HEK293T (cell line): Measurements from ENCODE around the gene SGMS1.
"Not testable (repeated sequence)": the region's sequence is repeated elsewhere in the genome, so short reads cannot be mapped to it uniquely, and the experiment has no call there.

Source experiments
- CTCF ChIA-PET: fragments of 350-600 bp; formaldehyde crosslinking; extraction: SDS; loops from one replicate; lab custom pipeline; 2021; ENCODE audit warnings: antibody characterized with exemption, inconsistent platforms; lab: Yijun Ruan, JAX
- POLR2A ChIA-PET: fragments of 350-600 bp; formaldehyde crosslinking; extraction: SDS; loops from one replicate; lab custom pipeline; 2020; ENCODE audit warnings: antibody characterized with exemption, inconsistent platforms; lab: Yijun Ruan, JAX
- DNase-seq: peaks from one replicate; pipeline ENCODE4 v3.0.0; 2012; ENCODE audit warnings: mixed read lengths; ENCODE audit errors: extremely low spot score
- ARNT ChIP-seq: fragments of 450-650 bp; IDR thresholded peaks from 2 replicates; pipeline ENCODE4 v1.6.1; 2017; ENCODE audit warnings: mild to moderate bottlenecking
- BHLHE40 ChIP-seq: fragments of 450-650 bp; IDR thresholded peaks from 2 replicates; pipeline ENCODE4 v1.6.1; 2016; ENCODE audit warnings: mild to moderate bottlenecking, moderate library complexity, borderline replicate concordance
- CTBP1 ChIP-seq: fragments of 450-650 bp; IDR thresholded peaks from 2 replicates; pipeline ENCODE4 v1.6.1; 2016; ENCODE audit warnings: borderline replicate concordance
- ELF4 ChIP-seq: fragments of 450-650 bp; IDR thresholded peaks from 2 replicates; pipeline ENCODE4 v1.6.1; 2017; ENCODE audit warnings: antibody characterized with exemption
- FOXA1 ChIP-seq: fragments of 450-650 bp; IDR thresholded peaks from 2 replicates; pipeline ENCODE4 v1.6.1; 2016; ENCODE audit warnings: mild to moderate bottlenecking
- FOXK2 ChIP-seq: fragments of 450-650 bp; IDR thresholded peaks from 2 replicates; pipeline ENCODE4 v1.6.1; 2016; ENCODE audit warnings: mild to moderate bottlenecking
- FOXM1 ChIP-seq: fragments of 450-650 bp; IDR thresholded peaks from 2 replicates; pipeline ENCODE4 v1.6.1; 2017; ENCODE audit warnings: mild to moderate bottlenecking, borderline replicate concordance
- HDGF ChIP-seq: fragments of 450-650 bp; IDR thresholded peaks from 2 replicates; pipeline ENCODE4 v1.6.1; 2017; ENCODE audit warnings: antibody characterized with exemption, borderline replicate concordance
- L3MBTL2 ChIP-seq: fragments of 450-650 bp; conservative IDR thresholded peaks from 2 replicates; pipeline ENCODE4 v1.6.1; 2016; ENCODE audit warnings: mild to moderate bottlenecking
- LEF1 ChIP-seq: fragments of 450-650 bp; IDR thresholded peaks from 2 replicates; pipeline ENCODE4 v1.6.1; 2017; ENCODE audit warnings: mild to moderate bottlenecking, borderline replicate concordance
- NFRKB ChIP-seq: fragments of 450-650 bp; IDR thresholded peaks from 2 replicates; pipeline ENCODE4 v1.6.1; 2016; ENCODE audit warnings: mild to moderate bottlenecking, moderate library complexity
- SP1 ChIP-seq: fragments of 450-650 bp; IDR thresholded peaks from 2 replicates; pipeline ENCODE4 v1.6.1; 2017
- SUZ12 ChIP-seq: fragments of 450-650 bp; IDR thresholded peaks from 2 replicates; pipeline ENCODE4 v1.6.1; 2016; ENCODE audit warnings: mild to moderate bottlenecking
- TARDBP ChIP-seq: fragments of 450-650 bp; IDR thresholded peaks from 2 replicates; pipeline ENCODE4 v1.6.1; 2016
- ZNF384 ChIP-seq: fragments of 450-650 bp; IDR thresholded peaks from 2 replicates; pipeline ENCODE4 v1.6.1; 2016
- TF ChIP-seq, protein P1 (sequence below): fragments of 450-650 bp; IDR thresholded peaks from 2 replicates; pipeline ENCODE4 v1.6.1; 2016

Gene SGMS1

DNA sequence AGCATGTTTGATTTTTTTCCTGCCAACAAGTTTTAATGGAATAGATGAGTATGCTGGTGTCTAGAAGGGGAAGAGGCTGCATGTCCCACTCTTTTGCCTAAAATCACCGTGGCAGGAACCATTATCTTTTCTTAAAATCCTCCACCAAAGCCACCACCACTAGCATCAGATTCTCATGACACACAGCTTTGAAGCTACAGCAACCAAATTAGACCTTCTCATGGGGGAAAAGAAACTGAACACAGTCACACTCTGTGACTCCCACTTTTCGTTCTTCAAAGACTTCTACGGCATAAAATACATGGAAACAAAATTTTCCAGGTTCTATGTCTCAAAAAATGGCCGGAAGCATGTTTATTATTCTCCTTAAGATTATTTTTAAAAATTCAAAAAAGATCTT lies 81.8 kb downstream of the SGMS1 start:
- ChIA-PET POLR2A (no interaction called here), CTCF (no interaction called here)
- DNase-seq, result no peak
- TF ChIP-seq FOXA1 (no peak), ELF4 (no peak), NFRKB (no peak), FOXK2 (no peak), SP1 (no peak), ARNT (no peak)

DNA sequence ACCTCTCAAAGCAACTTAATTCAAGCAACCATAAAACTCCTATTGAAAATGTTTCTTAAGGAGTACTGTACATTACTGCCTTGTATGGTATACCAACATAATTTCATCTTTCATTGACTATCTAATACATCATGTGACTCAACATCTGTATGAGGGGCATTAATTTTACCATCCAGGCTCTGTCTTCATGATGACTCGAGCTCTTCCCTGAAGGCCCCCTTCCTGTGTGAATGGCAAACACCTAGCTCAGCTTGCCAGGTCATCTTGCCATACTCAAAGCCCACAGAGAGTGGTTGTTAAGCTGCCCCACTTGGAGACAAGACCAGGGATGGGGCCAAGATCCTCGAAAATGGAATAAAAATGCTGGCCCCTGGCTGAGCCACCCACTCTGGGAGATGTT lies 82.4 kb downstream of the SGMS1 start:
- DNase-seq, result no peak
- ChIA-PET CTCF (no interaction called here), POLR2A (no interaction called here)
- TF ChIP-seq FOXM1, result no peak

DNA sequence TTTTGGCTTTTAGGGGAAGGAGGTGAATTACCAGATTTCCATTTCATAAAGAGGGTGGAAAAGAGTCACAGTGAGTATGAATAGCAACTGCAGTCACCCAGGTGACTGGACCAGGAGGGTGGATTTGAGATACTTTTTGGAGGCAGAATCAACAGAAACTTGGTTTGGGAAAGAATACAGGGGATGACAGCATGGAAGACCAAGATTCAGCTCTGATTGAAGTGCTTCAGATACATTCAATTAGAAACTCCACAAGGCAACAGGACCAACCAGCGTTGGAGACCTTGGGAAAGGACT lies 83.0 kb downstream of the SGMS1 start:
- CTCF ChIA-PET, result no interaction called here
- no peak for DNase-seq
- TF ChIP-seq FOXK2, result no peak
- no peak for TF ChIP-seq ZNF384
- no peak for TF ChIP-seq ARNT
- TF ChIP-seq FOXM1, result no peak
- POLR2A ChIA-PET, result no interaction called here

DNA sequence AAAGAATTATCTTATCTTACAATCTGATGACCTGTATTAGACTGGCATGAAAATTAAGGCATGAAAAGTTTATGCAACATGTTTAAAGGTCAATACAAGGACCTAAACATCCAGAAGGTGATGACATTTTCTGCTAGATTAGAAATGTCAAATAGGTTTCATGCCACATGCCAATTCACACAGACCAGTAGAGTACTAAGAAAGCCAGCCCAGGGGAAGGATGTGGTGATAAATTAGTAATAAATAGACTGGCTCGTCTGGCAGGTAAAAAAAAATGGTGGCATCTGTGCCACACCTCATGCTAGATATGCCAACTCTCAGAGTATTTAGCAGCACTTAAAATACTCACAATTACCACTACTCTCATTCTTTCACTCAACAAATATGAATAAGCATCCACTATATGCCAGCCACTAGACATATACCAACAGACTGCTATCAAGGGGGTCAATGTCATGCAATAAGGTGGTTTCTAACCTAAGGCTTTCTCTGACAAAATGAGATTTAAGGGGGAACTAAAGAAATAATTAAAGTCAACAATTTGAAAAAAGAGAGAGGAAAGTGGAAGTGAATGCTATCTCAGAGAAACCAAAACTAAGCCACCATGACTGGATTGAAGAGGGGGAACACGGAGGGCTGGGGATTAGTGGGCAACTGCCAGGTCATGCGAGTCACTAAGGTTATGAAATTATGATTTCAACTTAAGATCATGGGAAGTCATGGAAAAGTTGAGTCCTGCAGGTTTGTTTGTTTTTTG lies 83.5 kb downstream of the SGMS1 start:
- CTCF ChIA-PET, result no interaction called here
- DNase-seq, result no peak
- POLR2A ChIA-PET, result no interaction called here
- TF ChIP-seq, protein P1, sequence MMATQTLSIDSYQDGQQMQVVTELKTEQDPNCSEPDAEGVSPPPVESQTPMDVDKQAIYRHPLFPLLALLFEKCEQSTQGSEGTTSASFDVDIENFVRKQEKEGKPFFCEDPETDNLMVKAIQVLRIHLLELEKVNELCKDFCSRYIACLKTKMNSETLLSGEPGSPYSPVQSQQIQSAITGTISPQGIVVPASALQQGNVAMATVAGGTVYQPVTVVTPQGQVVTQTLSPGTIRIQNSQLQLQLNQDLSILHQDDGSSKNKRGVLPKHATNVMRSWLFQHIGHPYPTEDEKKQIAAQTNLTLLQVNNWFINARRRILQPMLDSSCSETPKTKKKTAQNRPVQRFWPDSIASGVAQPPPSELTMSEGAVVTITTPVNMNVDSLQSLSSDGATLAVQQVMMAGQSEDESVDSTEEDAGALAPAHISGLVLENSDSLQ, result no peak
- no peak for TF ChIP-seq FOXM1
- TF ChIP-seq L3MBTL2, result no peak
- no peak for TF ChIP-seq HDGF
- TF ChIP-seq SUZ12, result no peak
- no peak for TF ChIP-seq LEF1
- no peak for TF ChIP-seq TARDBP
- no peak for TF ChIP-seq ELF4
- no peak for TF ChIP-seq SP1
- no peak for TF ChIP-seq CTBP1
- no peak for TF ChIP-seq FOXA1
- no peak for TF ChIP-seq FOXK2
- TF ChIP-seq BHLHE40, result no peak
- no peak for TF ChIP-seq ARNT
- TF ChIP-seq ZNF384, result no peak
- TF ChIP-seq NFRKB, result no peak

DNA sequence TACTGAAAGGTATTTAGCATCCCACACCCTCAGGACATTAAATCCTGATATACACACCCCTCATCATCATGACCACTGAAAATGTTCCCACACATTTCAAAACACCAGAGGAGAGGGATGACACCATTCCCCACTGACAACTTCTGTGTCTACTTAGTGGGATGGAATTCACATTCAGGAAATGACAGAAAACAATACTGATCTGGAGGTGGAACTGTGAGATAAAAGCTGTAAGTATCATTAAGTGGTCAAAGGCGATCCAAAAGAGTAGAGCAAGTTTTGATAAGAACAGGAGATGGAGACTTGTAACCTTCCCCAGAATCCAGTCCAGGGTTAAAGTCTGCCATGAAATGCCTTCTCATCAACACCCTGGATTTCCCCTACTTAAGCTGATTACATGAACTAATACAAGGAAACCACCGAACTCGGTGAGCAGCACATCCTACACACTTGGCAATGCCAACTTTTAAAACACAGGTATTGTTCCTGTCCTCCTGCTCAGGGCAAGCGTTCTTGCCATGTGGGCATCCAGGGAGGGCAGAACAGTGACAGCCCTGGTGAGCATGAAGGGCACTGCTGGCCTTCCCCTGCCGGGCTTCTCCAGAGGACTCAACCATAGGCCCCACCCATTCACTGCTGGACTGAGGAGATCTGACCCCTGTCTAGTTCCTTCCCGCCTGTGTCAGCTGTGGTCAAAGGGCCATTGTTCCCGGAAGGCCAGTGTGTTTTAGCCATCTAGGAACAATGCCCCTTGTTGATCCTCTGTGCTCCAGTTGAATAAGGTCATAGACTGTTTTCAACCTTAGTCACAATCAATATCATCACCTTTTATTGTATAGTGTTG lies 85.0 kb downstream of the SGMS1 start:
- ChIA-PET CTCF (no interaction called here), POLR2A (no interaction called here)
- DNase-seq, result no peak
- TF ChIP-seq FOXM1 (no peak), FOXK2 (no peak), FOXA1 (no peak), ZNF384 (no peak)
- TF ChIP-seq, protein P1, result no peak

DNA sequence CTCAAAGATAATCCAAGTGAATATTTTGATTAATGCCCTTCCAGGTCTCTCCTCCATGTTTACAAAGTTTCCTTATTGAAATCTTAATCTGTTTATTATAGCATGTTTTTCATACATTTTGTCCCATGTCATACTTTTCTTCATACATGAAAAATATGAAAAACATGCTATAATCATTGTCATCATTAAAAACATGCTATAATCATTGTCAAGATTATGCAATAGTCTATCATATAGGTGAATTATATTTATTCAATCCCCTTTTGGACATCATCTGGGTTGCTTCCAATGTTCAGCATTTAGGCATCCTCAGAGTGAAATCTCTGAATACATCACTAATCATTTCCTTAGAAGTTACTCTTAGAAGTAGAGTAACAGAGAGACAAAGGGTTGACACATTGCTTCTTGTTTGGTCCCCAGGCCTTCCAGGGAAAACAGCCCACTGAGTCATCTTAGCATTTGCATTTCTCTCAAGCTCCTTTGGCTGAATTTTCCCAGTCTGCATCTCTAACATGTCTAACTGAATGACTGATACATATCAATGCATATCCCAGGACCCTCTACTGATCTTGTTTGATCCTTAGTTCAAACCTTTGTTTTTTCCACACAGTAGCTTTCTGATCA lies 87.0 kb downstream of the SGMS1 start:
- TF ChIP-seq, protein P1, result no peak
- TF ChIP-seq NFRKB, result no peak
- TF ChIP-seq FOXA1, result no peak
- TF ChIP-seq ZNF384, result no peak
- TF ChIP-seq FOXM1, result no peak
- no peak for TF ChIP-seq LEF1
- POLR2A ChIA-PET, result no interaction called here
- CTCF ChIA-PET, result no interaction called here
- no peak for DNase-seq

DNA sequence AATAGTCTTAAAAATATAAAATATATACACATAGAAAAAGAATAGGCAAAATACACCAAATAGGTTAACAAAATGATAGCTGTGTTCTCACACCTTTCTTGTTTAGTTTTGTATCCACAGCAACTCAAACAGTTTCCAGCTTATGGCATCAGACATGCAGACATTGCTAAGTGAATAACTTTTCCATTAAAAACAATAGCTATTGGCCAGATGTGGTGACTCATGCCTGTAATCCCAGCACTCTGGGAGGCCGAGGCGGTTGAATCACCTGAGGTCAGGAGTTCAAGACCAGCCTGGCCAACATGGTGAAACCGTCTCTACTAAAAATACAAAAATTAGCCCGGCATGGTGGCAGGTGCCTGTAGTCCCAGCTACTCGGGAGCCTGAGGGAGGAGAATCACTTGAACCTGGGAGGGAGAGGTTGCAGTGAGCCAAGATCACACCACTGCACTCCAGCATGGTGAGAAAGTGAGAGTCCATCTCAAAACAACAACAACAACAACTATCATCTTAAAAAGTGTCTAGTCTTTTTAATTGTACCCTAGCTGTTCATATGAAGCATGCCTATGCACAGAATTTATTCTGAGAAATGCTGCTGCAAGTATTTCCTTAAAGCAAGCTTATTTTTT lies 88.9 kb downstream of the SGMS1 start:
- DNase-seq, POLR2A ChIA-PET, CTCF ChIA-PET: not testable (repeated sequence)
